SK-N-SH (cell line): ENCODE measurements around the gene MBD3. TPM values are rescaled to one million over a fixed set of nuclear protein-coding genes. Genes with fewer than 3 reads are reported as not detected.

Source experiments
- CTCF ChIA-PET: fragments of 300-600, 350-600 bp; formaldehyde crosslinking; extraction: SDS; loops from one replicate; lab custom pipeline; 2021; lab: Yijun Ruan, JAX
- POLR2A ChIA-PET: fragments of 350-600 bp; sonication (Branson Sonifier 250); formaldehyde crosslinking; extraction: SDS; loops from one replicate; lab custom pipeline; 2020; ENCODE audit warnings: antibody characterized with exemption, inconsistent platforms; lab: Yijun Ruan, JAX
- DNase-seq: peaks from one replicate; pipeline ENCODE4 v3.0.0; 2012
- H2AFZ ChIP-seq: fragments of 200-600 bp; sonication (generic); 2 replicates; pipeline ENCODE4 v1.8.1; 2016; ENCODE audit warnings: antibody characterized with exemption, mild to moderate bottlenecking, low read depth
- H3F3A ChIP-seq: fragments of 200-600 bp; sonication (generic); replicated peaks from 2 replicates; pipeline ENCODE3; 2016; ENCODE audit warnings: antibody characterized with exemption, mild to moderate bottlenecking; ENCODE audit not compliant: insufficient read depth
- H3K27ac ChIP-seq, 2 experiments: fragments of 200-500 bp in 1 of 2; fragments of 200-600 bp in 1 of 2; sonication (Bioruptor generic) in 1 of 2; sonication (generic), shearing (Covaris generic) in 1 of 2; 2 replicates each; pipeline versions ENCODE4 v1.5.1 to v1.6.1; 2014 to 2016; ENCODE audit warnings: low read depth in 2 of 2, inconsistent platforms in 1 of 2, low read length in 1 of 2, mild to moderate bottlenecking in 1 of 2, mixed read lengths in 1 of 2
- H3K27me3 ChIP-seq: fragments of 200-600 bp; sonication (generic), shearing (Covaris generic); 2 replicates; pipeline ENCODE4 v1.6.1; 2016; ENCODE audit warnings: mixed run types; ENCODE audit not compliant: insufficient read depth
- H3K36me3 ChIP-seq, 2 experiments: fragments of 200-500 bp in 1 of 2; fragments of 200-600 bp in 1 of 2; sonication (Bioruptor generic) in 1 of 2; sonication (generic) in 1 of 2; replicated peaks in 1 of 2; 2 replicates each; pipeline versions ENCODE3 to v1.5.1; 2014 to 2016; ENCODE audit warnings: low read length in 1 of 2, mild to moderate bottlenecking in 1 of 2; ENCODE audit not compliant: insufficient read depth in 2 of 2, control insufficient read depth in 1 of 2
- H3K4me1 ChIP-seq, 2 experiments: fragments of 200-500 bp in 1 of 2; fragments of 200-600 bp in 1 of 2; sonication (Bioruptor generic) in 1 of 2; sonication (generic), shearing (Covaris generic) in 1 of 2; 2 replicates each; pipeline versions ENCODE4 v1.5.1 to v1.6.1; 2014 to 2016; ENCODE audit warnings: low read depth in 1 of 2, low read length in 1 of 2, mixed run types in 1 of 2; ENCODE audit not compliant: insufficient read depth in 2 of 2, control insufficient read depth in 1 of 2
- H3K4me2 ChIP-seq: fragments of 200-600 bp; sonication (generic), shearing (Covaris generic); 2 replicates; pipeline ENCODE4 v1.6.1; 2017; ENCODE audit warnings: mixed run types
- H3K4me3 ChIP-seq, 2 experiments: fragments of 200-500 bp in 1 of 2; fragments of 200-600 bp in 1 of 2; sonication (Bioruptor generic) in 1 of 2; sonication (generic), shearing (Covaris generic) in 1 of 2; 2 replicates each; pipeline versions ENCODE4 v1.5.1 to v1.8.1; 2014 to 2016; ENCODE audit warnings: low read depth in 2 of 2, inconsistent platforms in 1 of 2, low read length in 1 of 2, mild to moderate bottlenecking in 1 of 2, mixed read lengths in 1 of 2, moderate library complexity in 1 of 2
- H3K79me2 ChIP-seq: fragments of 200-600 bp; sonication (generic); 2 replicates; pipeline ENCODE4 v1.8.1; 2017; ENCODE audit warnings: mild to moderate bottlenecking; ENCODE audit not compliant: insufficient read depth
- H3K9ac ChIP-seq: fragments of 200-600 bp; sonication (generic); 2 replicates; pipeline ENCODE4 v1.6.1; 2017; ENCODE audit warnings: mixed run types
- H3K9me2 ChIP-seq: fragments of 200-600 bp; sonication (generic); 2 replicates; pipeline ENCODE4 v1.6.1; 2017; ENCODE audit warnings: mixed run types
- H3K9me3 ChIP-seq: fragments of 200-600 bp; sonication (generic); 2 replicates; pipeline ENCODE4 v1.6.1; 2017; ENCODE audit warnings: mixed run types, mild to moderate bottlenecking, moderate library complexity
- H4K20me1 ChIP-seq: fragments of 200-600 bp; sonication (generic); 2 replicates; pipeline ENCODE4 v1.6.1; 2017; ENCODE audit warnings: mild to moderate bottlenecking, mixed run types; ENCODE audit not compliant: insufficient read depth
- ELF1 ChIP-seq: IDR thresholded peaks from 2 replicates; pipeline ENCODE4 v1.4.0; 2012
- FOSL2 ChIP-seq: IDR thresholded peaks from 2 replicates; pipeline ENCODE4 v1.4.0; 2012; ENCODE audit warnings: low read depth, mild to moderate bottlenecking, moderate library complexity, borderline replicate concordance
- FOXJ3 ChIP-seq: sonication (generic); formaldehyde crosslinking; IDR thresholded peaks from 2 replicates; pipeline ENCODE4 v1.5.1; 2020; ENCODE audit warnings: mild to moderate bottlenecking, missing genetic modification reagents
- MAX ChIP-seq: IDR thresholded peaks from 2 replicates; pipeline ENCODE4 v1.4.0; 2012; ENCODE audit warnings: low read depth
- NFIC ChIP-seq: IDR thresholded peaks from 2 replicates; pipeline ENCODE4 v1.4.0; 2012; ENCODE audit warnings: borderline replicate concordance
- NRF1 ChIP-seq: IDR thresholded peaks from 2 replicates; pipeline ENCODE4 v1.6.1; 2012; ENCODE audit warnings: low read depth, mild to moderate bottlenecking, low read length
- TAF1 ChIP-seq: IDR thresholded peaks from 2 replicates; pipeline ENCODE4 v1.6.1; 2012; ENCODE audit warnings: low read depth, mild to moderate bottlenecking, low read length, moderate library complexity, borderline replicate concordance
- USF1 ChIP-seq: IDR thresholded peaks from 2 replicates; pipeline ENCODE4 v1.4.0; 2012; ENCODE audit warnings: low read depth, borderline replicate concordance
- USF2 ChIP-seq: fragments of 150-350 bp; IDR thresholded peaks from 2 replicates; pipeline ENCODE4 v1.6.1; 2017; ENCODE audit warnings: antibody characterized with exemption, low read length, low read depth, borderline replicate concordance
- WGBS: methylation state at CpG from one replicate; pipeline ENCODE4 v1.1.6; 2017; ENCODE audit warnings: low lambda C conversion rate; 5-methylcytosine and 5-hydroxymethylcytosine counted together
- polyA plus RNA-seq, 3 experiments: library from polyadenylated mRNA; depleted of rRNA; stranded (reverse); fragments of >200 nt; gene quantifications; 2 replicates each; pipeline ENCODE4 v1.2.3, GENCODE V29; 2012
- TF ChIP-seq, protein P1 (sequence below): IDR thresholded peaks from 2 replicates; pipeline ENCODE4; 2012
- TF ChIP-seq, protein P2 (sequence below): fragments of 200-600 bp; sonication (generic); IDR thresholded peaks from 2 replicates; pipeline ENCODE4 v1.6.1; 2017; ENCODE audit warnings: antibody characterized with exemption, mild to moderate bottlenecking, moderate library complexity
- TF ChIP-seq, protein P3 (sequence below): IDR thresholded peaks from 2 replicates; pipeline ENCODE4 v1.6.1; 2012; ENCODE audit warnings: mild to moderate bottlenecking, low read depth, low read length, moderate library complexity

Gene MBD3
- polyA plus RNA-seq, 1 of the 3 experiments (the other 2 are of a cell fraction): 96.5 TPM

DNA sequence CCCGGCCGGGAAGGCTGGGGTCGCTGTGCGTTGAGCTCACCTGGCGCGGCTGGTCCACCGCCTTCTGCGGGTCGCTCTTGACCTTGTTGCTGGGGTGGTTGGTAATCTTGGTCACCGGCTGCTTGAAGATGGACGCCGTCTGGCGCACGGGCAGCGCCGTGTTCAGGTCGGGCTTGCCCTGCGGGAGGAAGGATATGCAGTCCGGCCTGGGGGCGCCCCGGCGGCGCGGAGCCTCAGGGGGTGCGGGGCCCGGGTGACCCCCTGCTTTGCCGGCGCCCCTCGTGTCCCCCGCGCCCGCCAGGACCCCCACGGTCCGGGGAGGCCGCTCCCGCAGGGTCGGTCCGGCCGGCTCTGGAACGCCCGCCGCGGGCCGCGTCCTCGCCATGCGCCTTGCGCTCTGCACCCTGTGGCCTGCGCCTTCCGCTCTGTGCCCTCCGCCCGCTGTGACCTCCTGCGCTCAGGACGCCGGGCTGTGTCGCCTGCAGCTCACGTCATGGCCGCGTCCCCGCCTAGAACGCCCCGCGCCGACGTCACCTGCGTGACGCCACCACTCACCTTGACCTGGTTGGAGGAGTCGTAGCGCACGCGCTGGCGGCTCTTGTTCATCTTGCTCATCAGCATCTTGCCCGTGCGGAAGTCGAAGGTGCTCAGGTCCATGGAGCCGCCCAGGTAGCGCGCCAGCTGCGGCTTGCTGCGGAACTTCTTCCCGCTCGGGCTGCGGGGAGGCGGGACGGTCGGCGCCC lies 8.0 kb downstream of the MBD3 start:
- WGBS: 97% methylated on average over 30 of the region's 87 CpGs
- peaks cover 12 to 22% of the 10 kb centered on the region in 2 experiments for H3K36me3 ChIP-seq
- no peaks in the 10 kb centered on the region for H3K27me3 ChIP-seq
- ChIA-PET CTCF (interaction anchor here (1.0 kb wide), 1 partner anchor 39 kb away, joined by 3 read pairs; no protein-coding TSS in a partner anchor), POLR2A (no interaction called here)
- no peak for DNase-seq
- H4K20me1 ChIP-seq: peaks cover 26% of the 10 kb centered on the region; the same call in 1 of the 2 replicates
- no peak for TF ChIP-seq USF2
- no peak for TF ChIP-seq USF1
- TF ChIP-seq, protein P1, sequence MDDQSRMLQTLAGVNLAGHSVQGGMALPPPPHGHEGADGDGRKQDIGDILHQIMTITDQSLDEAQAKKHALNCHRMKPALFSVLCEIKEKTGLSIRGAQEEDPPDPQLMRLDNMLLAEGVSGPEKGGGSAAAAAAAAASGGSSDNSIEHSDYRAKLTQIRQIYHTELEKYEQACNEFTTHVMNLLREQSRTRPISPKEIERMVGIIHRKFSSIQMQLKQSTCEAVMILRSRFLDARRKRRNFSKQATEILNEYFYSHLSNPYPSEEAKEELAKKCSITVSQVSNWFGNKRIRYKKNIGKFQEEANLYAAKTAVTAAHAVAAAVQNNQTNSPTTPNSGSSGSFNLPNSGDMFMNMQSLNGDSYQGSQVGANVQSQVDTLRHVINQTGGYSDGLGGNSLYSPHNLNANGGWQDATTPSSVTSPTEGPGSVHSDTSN: no peak
- no peak for TF ChIP-seq FOSL2
- no peak for TF ChIP-seq MAX
- TF ChIP-seq TAF1: no peak
- no peak for TF ChIP-seq ELF1
- H2AFZ ChIP-seq: no peak overlapping the region
- no peak overlapping the region for H3K4me2 ChIP-seq
- no peaks in the 10 kb centered on the region for H3F3A ChIP-seq
- H3K9me3 ChIP-seq: no peaks in the 10 kb centered on the region
- H3K4me3 ChIP-seq: no peak overlapping the region
- peaks cover 0 to 4% of the 10 kb centered on the region in 2 experiments; a peak in 1 of 4 replicates for H3K4me1 ChIP-seq
- no peak overlapping the region for H3K9ac ChIP-seq
- no peak overlapping the region for H3K27ac ChIP-seq
- peaks cover 62% of the 10 kb centered on the region for H3K79me2 ChIP-seq
- H3K9me2 ChIP-seq: no peaks in the 10 kb centered on the region

DNA sequence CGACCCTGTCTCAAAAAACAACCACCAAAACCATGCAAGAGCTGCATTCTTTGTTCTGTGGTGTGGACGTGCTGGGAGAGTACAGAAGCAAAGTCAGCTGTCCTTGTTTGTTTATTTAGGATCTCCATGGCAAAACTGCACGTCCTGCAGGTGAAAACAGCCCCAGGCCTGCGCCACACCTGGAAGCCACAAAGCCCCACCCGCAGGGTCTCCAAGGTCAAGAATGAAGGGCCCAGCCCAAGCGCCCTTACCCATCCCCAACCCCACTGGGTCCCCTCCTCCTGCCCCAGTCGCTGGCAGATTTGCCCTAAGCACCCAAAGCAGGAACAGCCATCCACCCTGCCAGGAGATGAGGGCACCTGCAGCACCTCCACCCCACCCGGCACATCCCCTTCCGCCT lies 10.5 kb downstream of the MBD3 start:
- no peak overlapping the region for H3K27ac ChIP-seq
- TF ChIP-seq, protein P2, sequence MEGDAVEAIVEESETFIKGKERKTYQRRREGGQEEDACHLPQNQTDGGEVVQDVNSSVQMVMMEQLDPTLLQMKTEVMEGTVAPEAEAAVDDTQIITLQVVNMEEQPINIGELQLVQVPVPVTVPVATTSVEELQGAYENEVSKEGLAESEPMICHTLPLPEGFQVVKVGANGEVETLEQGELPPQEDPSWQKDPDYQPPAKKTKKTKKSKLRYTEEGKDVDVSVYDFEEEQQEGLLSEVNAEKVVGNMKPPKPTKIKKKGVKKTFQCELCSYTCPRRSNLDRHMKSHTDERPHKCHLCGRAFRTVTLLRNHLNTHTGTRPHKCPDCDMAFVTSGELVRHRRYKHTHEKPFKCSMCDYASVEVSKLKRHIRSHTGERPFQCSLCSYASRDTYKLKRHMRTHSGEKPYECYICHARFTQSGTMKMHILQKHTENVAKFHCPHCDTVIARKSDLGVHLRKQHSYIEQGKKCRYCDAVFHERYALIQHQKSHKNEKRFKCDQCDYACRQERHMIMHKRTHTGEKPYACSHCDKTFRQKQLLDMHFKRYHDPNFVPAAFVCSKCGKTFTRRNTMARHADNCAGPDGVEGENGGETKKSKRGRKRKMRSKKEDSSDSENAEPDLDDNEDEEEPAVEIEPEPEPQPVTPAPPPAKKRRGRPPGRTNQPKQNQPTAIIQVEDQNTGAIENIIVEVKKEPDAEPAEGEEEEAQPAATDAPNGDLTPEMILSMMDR: no peak
- TF ChIP-seq, protein P3, sequence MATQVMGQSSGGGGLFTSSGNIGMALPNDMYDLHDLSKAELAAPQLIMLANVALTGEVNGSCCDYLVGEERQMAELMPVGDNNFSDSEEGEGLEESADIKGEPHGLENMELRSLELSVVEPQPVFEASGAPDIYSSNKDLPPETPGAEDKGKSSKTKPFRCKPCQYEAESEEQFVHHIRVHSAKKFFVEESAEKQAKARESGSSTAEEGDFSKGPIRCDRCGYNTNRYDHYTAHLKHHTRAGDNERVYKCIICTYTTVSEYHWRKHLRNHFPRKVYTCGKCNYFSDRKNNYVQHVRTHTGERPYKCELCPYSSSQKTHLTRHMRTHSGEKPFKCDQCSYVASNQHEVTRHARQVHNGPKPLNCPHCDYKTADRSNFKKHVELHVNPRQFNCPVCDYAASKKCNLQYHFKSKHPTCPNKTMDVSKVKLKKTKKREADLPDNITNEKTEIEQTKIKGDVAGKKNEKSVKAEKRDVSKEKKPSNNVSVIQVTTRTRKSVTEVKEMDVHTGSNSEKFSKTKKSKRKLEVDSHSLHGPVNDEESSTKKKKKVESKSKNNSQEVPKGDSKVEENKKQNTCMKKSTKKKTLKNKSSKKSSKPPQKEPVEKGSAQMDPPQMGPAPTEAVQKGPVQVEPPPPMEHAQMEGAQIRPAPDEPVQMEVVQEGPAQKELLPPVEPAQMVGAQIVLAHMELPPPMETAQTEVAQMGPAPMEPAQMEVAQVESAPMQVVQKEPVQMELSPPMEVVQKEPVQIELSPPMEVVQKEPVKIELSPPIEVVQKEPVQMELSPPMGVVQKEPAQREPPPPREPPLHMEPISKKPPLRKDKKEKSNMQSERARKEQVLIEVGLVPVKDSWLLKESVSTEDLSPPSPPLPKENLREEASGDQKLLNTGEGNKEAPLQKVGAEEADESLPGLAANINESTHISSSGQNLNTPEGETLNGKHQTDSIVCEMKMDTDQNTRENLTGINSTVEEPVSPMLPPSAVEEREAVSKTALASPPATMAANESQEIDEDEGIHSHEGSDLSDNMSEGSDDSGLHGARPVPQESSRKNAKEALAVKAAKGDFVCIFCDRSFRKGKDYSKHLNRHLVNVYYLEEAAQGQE: no peak
- TF ChIP-seq NRF1 (no peak), NFIC (no peak), FOXJ3 (CRISPR knock-in tag) (no peak)
- no peak for DNase-seq
- H3K4me1 ChIP-seq: no peaks in the 10 kb centered on the region
- H2AFZ ChIP-seq: no peak overlapping the region
- H3K27me3 ChIP-seq: no peaks in the 10 kb centered on the region
- ChIA-PET CTCF (interaction anchor here (0.7 to 1.3 kb wide), 3 partner anchors 36 to 255 kb away, joined by 3 read pairs; no protein-coding TSS in a partner anchor), POLR2A (interaction anchor here (1.4 kb wide), 1 partner anchor 11 kb away, joined by 4 read pairs; the partner anchor contains the start of gene MBD3)
- no peak overlapping the region for H3K9ac ChIP-seq
- H3K4me3 ChIP-seq: no peak overlapping the region
- peaks cover 16% of the 10 kb centered on the region; the same call in 1 of the 2 replicates for H4K20me1 ChIP-seq
- 94% methylated on average over 7 of the region's 9 CpGs for WGBS
- no peaks in the 10 kb centered on the region for H3K9me3 ChIP-seq
- H3K9me2 ChIP-seq: no peaks in the 10 kb centered on the region
- no peaks in the 10 kb centered on the region for H3F3A ChIP-seq
- H3K79me2 ChIP-seq: peaks cover 37% of the 10 kb centered on the region
- peaks cover 13 to 32% of the 10 kb centered on the region in 2 experiments for H3K36me3 ChIP-seq
- no peak overlapping the region for H3K4me2 ChIP-seq
